ENCODE results near the gene UBE2J2.

DNA sequence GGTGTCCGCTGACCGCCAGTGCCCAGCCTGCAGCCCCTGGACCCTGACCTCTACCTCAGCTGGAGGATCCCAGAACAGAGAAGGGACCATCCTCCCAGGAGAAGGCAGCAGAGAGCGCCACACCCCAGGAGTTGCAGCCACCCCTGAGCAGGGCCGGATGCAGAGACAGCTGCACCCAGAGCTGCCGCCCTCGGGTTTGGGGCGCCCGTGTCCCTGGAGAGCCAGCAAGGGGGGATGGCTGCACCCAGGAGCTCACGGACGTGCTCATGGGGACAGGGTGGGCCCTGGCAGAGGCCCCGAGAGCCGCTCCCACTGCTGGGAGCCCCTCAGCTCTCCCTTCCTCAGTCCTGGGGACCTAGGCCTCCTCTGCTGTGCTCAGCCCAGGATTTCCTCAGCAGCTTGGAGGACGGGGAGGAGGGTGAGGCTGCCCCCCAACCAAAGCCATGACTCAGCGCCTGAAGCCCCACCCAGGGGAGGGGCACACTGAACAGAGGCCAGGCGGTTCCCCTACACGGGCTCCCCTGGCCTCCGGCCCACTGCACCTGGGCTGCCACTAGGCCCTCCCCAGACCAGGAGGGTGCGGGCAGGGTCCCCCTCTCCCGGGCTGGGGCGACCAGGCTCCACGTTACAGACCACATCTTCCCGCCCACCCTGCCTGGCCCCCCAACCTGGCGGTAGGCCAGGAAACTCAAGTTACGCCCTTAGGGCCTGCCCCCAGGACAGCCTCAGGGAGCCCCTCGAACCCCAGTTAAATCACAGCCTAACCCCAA is 31.8 kb upstream of the UBE2J2 start:
- peak; percentile 17; the same call in 1 of the 2 replicates for TF ChIP-seq MAFK (IDR thresholded peaks at IDR 0.05; ENCODE audit: low read depth, low read length)
- TF ChIP-seq, protein P1, sequence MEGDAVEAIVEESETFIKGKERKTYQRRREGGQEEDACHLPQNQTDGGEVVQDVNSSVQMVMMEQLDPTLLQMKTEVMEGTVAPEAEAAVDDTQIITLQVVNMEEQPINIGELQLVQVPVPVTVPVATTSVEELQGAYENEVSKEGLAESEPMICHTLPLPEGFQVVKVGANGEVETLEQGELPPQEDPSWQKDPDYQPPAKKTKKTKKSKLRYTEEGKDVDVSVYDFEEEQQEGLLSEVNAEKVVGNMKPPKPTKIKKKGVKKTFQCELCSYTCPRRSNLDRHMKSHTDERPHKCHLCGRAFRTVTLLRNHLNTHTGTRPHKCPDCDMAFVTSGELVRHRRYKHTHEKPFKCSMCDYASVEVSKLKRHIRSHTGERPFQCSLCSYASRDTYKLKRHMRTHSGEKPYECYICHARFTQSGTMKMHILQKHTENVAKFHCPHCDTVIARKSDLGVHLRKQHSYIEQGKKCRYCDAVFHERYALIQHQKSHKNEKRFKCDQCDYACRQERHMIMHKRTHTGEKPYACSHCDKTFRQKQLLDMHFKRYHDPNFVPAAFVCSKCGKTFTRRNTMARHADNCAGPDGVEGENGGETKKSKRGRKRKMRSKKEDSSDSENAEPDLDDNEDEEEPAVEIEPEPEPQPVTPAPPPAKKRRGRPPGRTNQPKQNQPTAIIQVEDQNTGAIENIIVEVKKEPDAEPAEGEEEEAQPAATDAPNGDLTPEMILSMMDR (IDR thresholded peaks at IDR 0.05; ENCODE audit: control extremely low read depth in 1 of 3, insufficient read depth in 1 of 3, low read depth in 1 of 3, low read length in 3 of 3), result peak in 1 of 3 experiments; percentile 9; a peak in 1 of 4 replicates
- TF ChIP-seq NRF1 (IDR thresholded peaks at IDR 0.05; ENCODE audit: low read depth, low read length), result no peak
- TF ChIP-seq EP300 (IDR thresholded peaks at IDR 0.05; ENCODE audit: borderline replicate concordance in 1 of 2, low read depth in 2 of 2, low read length in 2 of 2), result no peak
- no peak for TF ChIP-seq NANOG (IDR thresholded peaks at IDR 0.05; ENCODE audit: insufficient read depth, low read depth, low read length, poor library complexity, severe bottlenecking)
- no peak for TF ChIP-seq POLR2AphosphoS5 (IDR thresholded peaks at IDR 0.05; ENCODE audit: low read depth, low read length)
- no peak for TF ChIP-seq ZNF274 (IDR thresholded peaks at IDR 0.05; ENCODE audit: borderline replicate concordance, extremely low read depth, low read length)

Measured in H1 (cell line).